Measurements from ENCODE around the gene SCT.

SCT gene

GRCh38 chr11:603154-603553 lies 23.8 kb downstream of the SCT start:
- Histone ChIP-seq H3K4me1 (ENCODE audit: insufficient read depth, low read length) (peaks cover 4% of the 10 kb centered on the region), H3K27me3 (ENCODE audit: control insufficient read depth in 1 of 2, insufficient read depth in 2 of 2, low read length in 2 of 2) (no peaks in the 10 kb centered on the region), H3K9ac (ENCODE audit: low read length) (no peak overlapping the region), H3K9me3 (ENCODE audit: low read length) (no peaks in the 10 kb centered on the region), H3K4me3 (ENCODE audit: low read depth in 1 of 2, low read length in 2 of 2) (no peak overlapping the region), H3K36me3 (ENCODE audit: insufficient read depth, low read length) (peaks cover 82% of the 10 kb centered on the region), H3K27ac (ENCODE audit: low read depth, low read length) (no peak overlapping the region)

GRCh38 chr11:601573-602245 lies 25.3 kb downstream of the SCT start:
- Histone ChIP-seq H3K27ac (ENCODE audit: low read depth, low read length) (no peak overlapping the region), H3K27me3 (ENCODE audit: control insufficient read depth in 1 of 2, insufficient read depth in 2 of 2, low read length in 2 of 2) (no peaks in the 10 kb centered on the region), H3K9ac (ENCODE audit: low read length) (no peak overlapping the region), H3K36me3 (ENCODE audit: insufficient read depth, low read length) (peaks cover 73% of the 10 kb centered on the region), H3K4me1 (ENCODE audit: insufficient read depth, low read length) (peaks cover 4% of the 10 kb centered on the region), H3K4me3 (ENCODE audit: low read depth in 1 of 2, low read length in 2 of 2) (no peak overlapping the region), H3K9me3 (ENCODE audit: low read length) (no peaks in the 10 kb centered on the region)

- no peaks in the 10 kb centered on the region for H3K9me3 ChIP-seq (ENCODE audit: low read length)
- H3K4me3 ChIP-seq (ENCODE audit: low read depth in 1 of 2, low read length in 2 of 2) = no peak overlapping the region
- H3K27me3 ChIP-seq (ENCODE audit: control insufficient read depth in 1 of 2, insufficient read depth in 2 of 2, low read length in 2 of 2) = no peaks in the 10 kb centered on the region
- no peaks in the 10 kb centered on the region for H3K4me1 ChIP-seq (ENCODE audit: insufficient read depth, low read length)
- H3K9ac ChIP-seq (ENCODE audit: low read length) = no peak overlapping the region
- H3K36me3 ChIP-seq (ENCODE audit: insufficient read depth, low read length) = peaks cover 72% of the 10 kb centered on the region
- H3K27ac ChIP-seq (ENCODE audit: low read depth, low read length) = no peak overlapping the region
Observed at GRCh38 chr11:598005-598680, 28.8 kb downstream of the SCT start.

GRCh38 chr11:597166-597725 lies 29.7 kb downstream of the SCT start:
- H3K27ac ChIP-seq (ENCODE audit: low read depth, low read length) = no peak overlapping the region
- H3K27me3 ChIP-seq (ENCODE audit: control insufficient read depth in 1 of 2, insufficient read depth in 2 of 2, low read length in 2 of 2) = no peaks in the 10 kb centered on the region
- H3K9me3 ChIP-seq (ENCODE audit: low read length) = no peaks in the 10 kb centered on the region
- H3K4me3 ChIP-seq (ENCODE audit: low read depth in 1 of 2, low read length in 2 of 2) = no peak overlapping the region
- H3K4me1 ChIP-seq (ENCODE audit: insufficient read depth, low read length) = no peaks in the 10 kb centered on the region
- H3K9ac ChIP-seq (ENCODE audit: low read length) = no peak overlapping the region
- peaks cover 73% of the 10 kb centered on the region for H3K36me3 ChIP-seq (ENCODE audit: insufficient read depth, low read length)

- Histone ChIP-seq H3K4me3 (ENCODE audit: low read depth in 1 of 2, low read length in 2 of 2) (no peak overlapping the region), H3K9ac (ENCODE audit: low read length) (no peak overlapping the region), H3K27ac (ENCODE audit: low read depth, low read length) (no peak overlapping the region), H3K27me3 (ENCODE audit: control insufficient read depth in 1 of 2, insufficient read depth in 2 of 2, low read length in 2 of 2) (no peaks in the 10 kb centered on the region), H3K4me1 (ENCODE audit: insufficient read depth, low read length) (no peaks in the 10 kb centered on the region), H3K9me3 (ENCODE audit: low read length) (no peaks in the 10 kb centered on the region), H3K36me3 (ENCODE audit: insufficient read depth, low read length) (peaks cover 68% of the 10 kb centered on the region)
Observed at GRCh38 chr11:596374-596773, 30.6 kb downstream of the SCT start.

GRCh38 chr11:595400-595799 lies 31.6 kb downstream of the SCT start:
- Histone ChIP-seq H3K27me3 (ENCODE audit: control insufficient read depth in 1 of 2, insufficient read depth in 2 of 2, low read length in 2 of 2) (no peaks in the 10 kb centered on the region), H3K27ac (ENCODE audit: low read depth, low read length) (no peak overlapping the region), H3K9ac (ENCODE audit: low read length) (no peak overlapping the region), H3K4me3 (ENCODE audit: low read depth in 1 of 2, low read length in 2 of 2) (no peak overlapping the region), H3K4me1 (ENCODE audit: insufficient read depth, low read length) (no peaks in the 10 kb centered on the region), H3K9me3 (ENCODE audit: low read length) (no peaks in the 10 kb centered on the region), H3K36me3 (ENCODE audit: insufficient read depth, low read length) (peaks cover 73% of the 10 kb centered on the region)

- Histone ChIP-seq H3K27ac (ENCODE audit: low read depth, low read length) (no peak overlapping the region), H3K9ac (ENCODE audit: low read length) (no peak overlapping the region), H3K9me3 (ENCODE audit: low read length) (no peaks in the 10 kb centered on the region), H3K4me1 (ENCODE audit: insufficient read depth, low read length) (no peaks in the 10 kb centered on the region), H3K27me3 (ENCODE audit: control insufficient read depth in 1 of 2, insufficient read depth in 2 of 2, low read length in 2 of 2) (no peaks in the 10 kb centered on the region), H3K36me3 (ENCODE audit: insufficient read depth, low read length) (peaks cover 67% of the 10 kb centered on the region), H3K4me3 (ENCODE audit: low read depth in 1 of 2, low read length in 2 of 2) (no peak overlapping the region)
Observed at GRCh38 chr11:593347-593746, 33.6 kb downstream of the SCT start.

- peaks cover 69% of the 10 kb centered on the region for H3K36me3 ChIP-seq (ENCODE audit: insufficient read depth, low read length)
- no peaks in the 10 kb centered on the region for H3K4me1 ChIP-seq (ENCODE audit: insufficient read depth, low read length)
- no peak overlapping the region for H3K9ac ChIP-seq (ENCODE audit: low read length)
- no peaks in the 10 kb centered on the region for H3K9me3 ChIP-seq (ENCODE audit: low read length)
- no peak overlapping the region for H3K27ac ChIP-seq (ENCODE audit: low read depth, low read length)
- no peak overlapping the region for H3K4me3 ChIP-seq (ENCODE audit: low read depth in 1 of 2, low read length in 2 of 2)
- H3K27me3 ChIP-seq (ENCODE audit: control insufficient read depth in 1 of 2, insufficient read depth in 2 of 2, low read length in 2 of 2) = no peaks in the 10 kb centered on the region
Observed at GRCh38 chr11:592918-593317, 34.1 kb downstream of the SCT start.

- peaks cover 73% of the 10 kb centered on the region for H3K36me3 ChIP-seq (ENCODE audit: insufficient read depth, low read length)
- H3K27ac ChIP-seq (ENCODE audit: low read depth, low read length) = no peak overlapping the region
- H3K4me3 ChIP-seq (ENCODE audit: low read depth in 1 of 2, low read length in 2 of 2) = no peak overlapping the region
Observed at GRCh38 chr11:592501-592900, 34.5 kb downstream of the SCT start.

GRCh38 chr11:590997-591396 lies 36.0 kb downstream of the SCT start:
- H3K36me3 ChIP-seq (ENCODE audit: insufficient read depth, low read length) = peaks cover 73% of the 10 kb centered on the region
- H3K4me1 ChIP-seq (ENCODE audit: insufficient read depth, low read length) = no peaks in the 10 kb centered on the region

More at GRCh38 chr11:592501-592900, 34.5 kb downstream of the SCT start:
- H3K9me3 ChIP-seq (ENCODE audit: low read length) = no peaks in the 10 kb centered on the region
- H3K4me1 ChIP-seq (ENCODE audit: insufficient read depth, low read length) = no peaks in the 10 kb centered on the region
- H3K9ac ChIP-seq (ENCODE audit: low read length) = no peak overlapping the region
- H3K27me3 ChIP-seq (ENCODE audit: control insufficient read depth in 1 of 2, insufficient read depth in 2 of 2, low read length in 2 of 2) = no peaks in the 10 kb centered on the region

GRCh38 chr11:589798-590197 lies 37.2 kb downstream of the SCT start:
- no peak overlapping the region for H3K27ac ChIP-seq (ENCODE audit: low read depth, low read length)
- no peaks in the 10 kb centered on the region for H3K9me3 ChIP-seq (ENCODE audit: low read length)
- no peaks in the 10 kb centered on the region for H3K4me1 ChIP-seq (ENCODE audit: insufficient read depth, low read length)
- no peak overlapping the region for H3K9ac ChIP-seq (ENCODE audit: low read length)
- no peak overlapping the region for H3K4me3 ChIP-seq (ENCODE audit: low read depth in 1 of 2, low read length in 2 of 2)
- peaks cover 62% of the 10 kb centered on the region for H3K36me3 ChIP-seq (ENCODE audit: insufficient read depth, low read length)
- no peaks in the 10 kb centered on the region for H3K27me3 ChIP-seq (ENCODE audit: control insufficient read depth in 1 of 2, insufficient read depth in 2 of 2, low read length in 2 of 2)

More at GRCh38 chr11:590997-591396, 36.0 kb downstream of the SCT start:
- H3K4me3 ChIP-seq (ENCODE audit: low read depth in 1 of 2, low read length in 2 of 2) = no peak overlapping the region
- H3K9ac ChIP-seq (ENCODE audit: low read length) = no peak overlapping the region
- H3K9me3 ChIP-seq (ENCODE audit: low read length) = no peaks in the 10 kb centered on the region
- H3K27ac ChIP-seq (ENCODE audit: low read depth, low read length) = no peak overlapping the region
- H3K27me3 ChIP-seq (ENCODE audit: control insufficient read depth in 1 of 2, insufficient read depth in 2 of 2, low read length in 2 of 2) = no peaks in the 10 kb centered on the region

Measured in muscle layer of colon (tissue), 2 donors.